ENCODE data around the gene WFDC6. TPM values are rescaled to one million over a fixed set of nuclear protein-coding genes. Genes with fewer than 3 reads are reported as not detected.

Gene WFDC6
- total RNA-seq, 2 experiments from 2014 or later: not detected

DNA sequence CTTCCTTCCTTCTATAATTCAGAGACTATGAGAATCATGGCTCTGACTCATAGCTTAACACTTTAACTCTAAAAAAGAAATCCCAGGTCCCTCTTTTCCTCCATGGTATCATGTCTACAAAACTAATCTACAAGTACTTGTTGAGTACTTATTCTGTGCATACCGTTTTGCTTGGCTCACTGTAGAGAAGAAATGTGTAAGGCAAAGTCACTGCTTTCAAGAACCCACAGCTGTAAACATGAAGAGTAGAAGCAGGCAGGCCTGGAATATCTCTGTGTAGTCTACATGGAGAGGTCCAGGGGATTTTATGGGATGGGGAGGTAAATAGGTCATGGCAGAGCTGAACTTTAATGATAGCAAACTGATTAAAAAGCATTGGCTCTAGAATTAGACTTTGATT, 37.7 kb downstream of the WFDC6 start:
- intact Hi-C loops (cut with micrococcal nuclease): no loop called here
- Mint-ChIP-seq H3K27me3 (peaks cover 24% of the 10 kb centered on the region), H3K36me3 (ENCODE audit: low read depth) (no peaks in the 10 kb centered on the region), H3K4me3 (no peak overlapping the region), H3K27ac (no peak overlapping the region), H3K9me3 (no peaks in the 10 kb centered on the region), H3K4me1 (ENCODE audit: low read depth) (no peaks in the 10 kb centered on the region)
- POLR2A ChIA-PET: no interaction called here
- ATAC-seq (no peak), DNase-seq (no peak)
- TF ChIP-seq, protein P1, sequence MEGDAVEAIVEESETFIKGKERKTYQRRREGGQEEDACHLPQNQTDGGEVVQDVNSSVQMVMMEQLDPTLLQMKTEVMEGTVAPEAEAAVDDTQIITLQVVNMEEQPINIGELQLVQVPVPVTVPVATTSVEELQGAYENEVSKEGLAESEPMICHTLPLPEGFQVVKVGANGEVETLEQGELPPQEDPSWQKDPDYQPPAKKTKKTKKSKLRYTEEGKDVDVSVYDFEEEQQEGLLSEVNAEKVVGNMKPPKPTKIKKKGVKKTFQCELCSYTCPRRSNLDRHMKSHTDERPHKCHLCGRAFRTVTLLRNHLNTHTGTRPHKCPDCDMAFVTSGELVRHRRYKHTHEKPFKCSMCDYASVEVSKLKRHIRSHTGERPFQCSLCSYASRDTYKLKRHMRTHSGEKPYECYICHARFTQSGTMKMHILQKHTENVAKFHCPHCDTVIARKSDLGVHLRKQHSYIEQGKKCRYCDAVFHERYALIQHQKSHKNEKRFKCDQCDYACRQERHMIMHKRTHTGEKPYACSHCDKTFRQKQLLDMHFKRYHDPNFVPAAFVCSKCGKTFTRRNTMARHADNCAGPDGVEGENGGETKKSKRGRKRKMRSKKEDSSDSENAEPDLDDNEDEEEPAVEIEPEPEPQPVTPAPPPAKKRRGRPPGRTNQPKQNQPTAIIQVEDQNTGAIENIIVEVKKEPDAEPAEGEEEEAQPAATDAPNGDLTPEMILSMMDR (IDR thresholded peaks at IDR 0.05): no peak
- CTCF ChIA-PET: interaction anchor here (1.7 to 1.9 kb wide), 2 partner anchors 64 to 270 kb away, joined by 4 to 5 read pairs; no protein-coding TSS in a partner anchor

DNA sequence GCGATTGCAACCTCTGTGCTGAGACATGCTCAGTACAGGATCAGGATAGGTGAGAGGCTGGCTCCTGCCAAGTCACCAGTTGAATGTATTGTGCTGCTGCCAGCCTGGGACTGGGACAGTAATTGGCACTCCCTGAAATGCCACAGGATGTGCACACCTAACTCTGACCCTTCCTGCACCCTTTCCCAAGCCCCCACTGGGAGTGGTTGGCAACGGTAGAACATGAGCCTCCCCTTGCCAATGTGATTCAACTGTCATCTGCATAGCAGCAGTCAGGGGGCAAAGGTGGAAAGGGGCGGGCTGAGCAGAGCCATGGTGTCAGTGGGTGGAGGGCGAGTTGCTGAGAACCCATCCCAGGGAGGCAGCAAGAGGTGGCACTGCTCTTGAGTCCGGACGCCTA, 39.3 kb downstream of the WFDC6 start:
- no peak overlapping the region for H3K4me3 Mint-ChIP-seq
- no peaks in the 10 kb centered on the region for H3K9me3 Mint-ChIP-seq
- no peak overlapping the region for H3K27ac Mint-ChIP-seq
- DNase-seq (no peak), ATAC-seq (no peak)
- CTCF ChIA-PET: interaction anchor here (0.7 kb wide), 1 partner anchor 42 kb away, joined by 3 read pairs; no protein-coding TSS in a partner anchor
- peaks cover 17% of the 10 kb centered on the region for H3K27me3 Mint-ChIP-seq
- H3K4me1 Mint-ChIP-seq (ENCODE audit: low read depth): no peaks in the 10 kb centered on the region
- intact Hi-C loops (cut with micrococcal nuclease): no loop called here
- TF ChIP-seq, protein P1 (IDR thresholded peaks at IDR 0.05): no peak
- no peaks in the 10 kb centered on the region for H3K36me3 Mint-ChIP-seq (ENCODE audit: low read depth)
- POLR2A ChIA-PET: no interaction called here

DNA sequence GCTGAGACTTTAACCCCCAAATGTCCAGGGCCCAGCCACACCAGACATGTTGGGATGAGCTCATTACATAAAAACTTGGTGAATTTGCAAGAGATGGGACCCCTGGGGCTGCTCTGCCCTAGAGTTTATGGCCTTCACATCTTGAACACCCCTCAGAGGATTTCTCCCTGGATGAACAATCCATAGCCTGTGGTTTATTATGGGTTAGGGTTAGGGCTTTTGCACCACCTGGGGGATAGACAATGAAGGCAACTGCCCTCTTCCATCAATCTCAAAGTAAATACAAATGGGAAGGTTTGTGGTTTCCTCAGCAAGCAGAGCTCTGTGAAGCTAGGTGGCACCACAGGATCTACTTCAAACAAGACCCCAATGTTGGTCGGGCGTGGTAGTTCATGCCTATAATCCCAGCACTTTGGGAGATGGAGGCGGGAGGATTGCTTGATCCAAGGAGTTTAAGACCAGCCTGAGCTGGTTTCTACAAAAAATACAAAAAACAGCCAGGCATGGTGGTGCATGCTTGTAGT, 41.2 kb downstream of the WFDC6 start:
- Mint-ChIP-seq H3K4me1 (ENCODE audit: low read depth) (no peaks in the 10 kb centered on the region), H3K36me3 (ENCODE audit: low read depth) (no peaks in the 10 kb centered on the region), H3K9me3 (no peaks in the 10 kb centered on the region), H3K27ac (no peak overlapping the region), H3K4me3 (no peak overlapping the region), H3K27me3 (peaks cover 10% of the 10 kb centered on the region)
- DNase-seq: no peak
- intact Hi-C loops (cut with micrococcal nuclease): no loop called here
- no peak for ATAC-seq
- TF ChIP-seq, protein P1 (IDR thresholded peaks at IDR 0.05): no peak
- ChIA-PET CTCF (interaction anchor here (0.6 to 1.3 kb wide), 2 partner anchors 81 to 273 kb away, joined by 3 to 4 read pairs; no protein-coding TSS in a partner anchor), POLR2A (no interaction called here)

DNA sequence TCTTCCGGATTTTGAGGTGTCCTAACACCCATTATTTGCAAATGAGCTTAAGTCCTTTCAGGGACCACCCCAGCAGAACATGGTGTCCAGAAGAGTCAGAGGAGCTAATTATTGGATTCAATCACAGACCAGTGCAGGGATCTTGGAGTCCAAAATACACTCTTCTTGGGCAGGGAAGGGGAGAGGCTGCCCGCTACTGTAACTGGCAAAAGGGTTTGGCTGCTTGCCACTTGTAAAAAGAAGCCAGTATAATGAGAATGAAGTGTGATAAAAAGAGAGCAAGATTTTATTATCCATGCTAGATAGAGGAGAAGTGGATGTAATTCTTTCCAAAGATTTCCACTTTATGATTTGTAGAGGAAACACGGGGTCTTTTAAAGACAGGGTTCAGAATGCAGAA, 43.1 kb downstream of the WFDC6 start:
- H3K27me3 Mint-ChIP-seq: peaks cover 6% of the 10 kb centered on the region
- DNase-seq: no peak
- no peak for ATAC-seq
- ChIA-PET CTCF (no interaction called here), POLR2A (no interaction called here)
- no peak overlapping the region for H3K27ac Mint-ChIP-seq
- intact Hi-C loops (cut with micrococcal nuclease): no loop called here
- H3K36me3 Mint-ChIP-seq (ENCODE audit: low read depth): no peaks in the 10 kb centered on the region
- TF ChIP-seq, protein P1 (IDR thresholded peaks at IDR 0.05): no peak
- no peak overlapping the region for H3K4me3 Mint-ChIP-seq
- H3K9me3 Mint-ChIP-seq: no peaks in the 10 kb centered on the region
- no peaks in the 10 kb centered on the region for H3K4me1 Mint-ChIP-seq (ENCODE audit: low read depth)

DNA sequence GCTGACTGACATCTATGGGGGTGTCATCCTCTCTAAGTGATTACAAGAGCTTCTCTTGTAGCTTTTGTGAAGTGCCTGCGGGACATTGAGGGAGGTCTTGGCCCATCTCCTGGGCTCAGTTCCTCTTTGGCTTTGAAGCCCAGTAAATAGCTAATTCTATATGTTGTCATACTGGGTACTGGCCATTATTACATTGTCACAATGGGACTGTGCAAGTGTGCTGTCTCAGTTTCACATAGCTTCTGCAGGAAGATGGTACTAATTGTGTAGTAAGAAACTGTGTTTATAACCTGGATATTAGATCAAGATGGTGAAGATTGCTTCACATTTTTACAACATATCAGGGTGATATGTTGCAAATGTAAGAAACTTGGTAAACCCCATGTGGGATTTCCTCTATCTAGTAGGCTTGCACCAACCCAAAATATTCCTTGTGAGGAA, 43.8 kb downstream of the WFDC6 start:
- TF ChIP-seq, protein P1 (IDR thresholded peaks at IDR 0.05): no peak
- CTCF ChIA-PET: no interaction called here
- Mint-ChIP-seq H3K4me1 (ENCODE audit: low read depth) (no peaks in the 10 kb centered on the region), H3K27me3 (peaks cover 10% of the 10 kb centered on the region), H3K4me3 (no peak overlapping the region), H3K9me3 (no peaks in the 10 kb centered on the region), H3K36me3 (ENCODE audit: low read depth) (no peaks in the 10 kb centered on the region), H3K27ac (no peak overlapping the region)
- POLR2A ChIA-PET: no interaction called here
- intact Hi-C loops (cut with micrococcal nuclease): no loop called here
- ATAC-seq (no peak), DNase-seq (no peak)
